ENCODE data around the gene BABAM1.

GRCh38 chr19:17235971-17236777 is 31.1 kb upstream of the BABAM1 start:
- no peak for TF ChIP-seq CTCF (IDR thresholded peaks at IDR 0.05)
- TF ChIP-seq POLR2A (IDR thresholded peaks at IDR 0.05; ENCODE audit: low read depth) = no peak
- TF ChIP-seq EP300 (IDR thresholded peaks at IDR 0.05) = no peak
- no peak for TF ChIP-seq POLR2AphosphoS5 (IDR thresholded peaks at IDR 0.05)
